Measurements from ENCODE around the gene AGPAT2. TPM values are rescaled to one million over a fixed set of nuclear protein-coding genes. Genes with fewer than 3 reads are reported as not detected.

The AGPAT2 gene
- total and polyA plus RNA-seq, 2 experiments from 2014 or later: 31.8 to 44.7 TPM

DNA sequence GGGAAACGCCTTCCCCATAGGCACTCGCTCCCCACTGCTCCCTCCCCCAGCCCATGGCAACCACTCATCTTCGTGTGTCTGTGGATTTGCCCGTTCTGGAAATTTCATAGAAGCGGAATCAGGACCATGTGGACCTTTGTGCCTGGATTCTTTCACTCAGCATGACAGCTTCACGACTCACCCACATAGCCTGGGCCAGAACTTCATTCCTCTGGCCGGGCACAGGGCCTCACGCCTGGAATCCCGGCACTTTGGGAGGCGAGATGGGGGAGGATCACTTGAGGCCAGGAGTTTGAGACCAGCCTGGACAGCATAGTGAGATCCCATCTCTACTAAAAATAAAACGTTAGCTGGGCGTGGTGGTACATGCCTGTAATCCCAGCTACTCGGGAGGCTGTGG lies 13.0 kb upstream of the AGPAT2 start:
- Histone ChIP-seq H3K4me1 (ENCODE audit: insufficient read depth) (no peaks in the 10 kb centered on the region; the same call in 1 of the 2 replicates), H2AFZ (no peak overlapping the region), H3K79me2 (replicated peaks; ENCODE audit: insufficient read depth) (no peaks in the 10 kb centered on the region), H4K20me1 (replicated peaks; ENCODE audit: insufficient read depth) (no peaks in the 10 kb centered on the region), H3K4me3 (no peak overlapping the region), H3K36me3 (ENCODE audit: insufficient read depth) (no peaks in the 10 kb centered on the region), H3K27me3 (ENCODE audit: insufficient read depth) (no peaks in the 10 kb centered on the region), H3K9me2 (ENCODE audit: insufficient read depth) (no peaks in the 10 kb centered on the region), H3K27ac (ENCODE audit: low read depth) (no peak overlapping the region), H3K4me2 (no peak overlapping the region), H3F3A (replicated peaks; ENCODE audit: low read depth) (no peaks in the 10 kb centered on the region)
- TF ChIP-seq ZNF331 (CRISPR knock-in tag; IDR thresholded peaks at IDR 0.05; ENCODE audit: low read depth): no peak
- no peak for TF ChIP-seq ZNF114 (CRISPR knock-in tag; IDR thresholded peaks at IDR 0.05)
- TF ChIP-seq JUNB (IDR thresholded peaks at IDR 0.05; ENCODE audit: unreplicated experiment): no peak
- Mint-ChIP-seq H3K4me1 (peaks cover 14% of the 10 kb centered on the region), H3K27me3 (ENCODE audit: insufficient read depth, low read depth, poor library complexity) (peaks cover 20% of the 10 kb centered on the region), H3K36me3 (ENCODE audit: low read depth) (no peaks in the 10 kb centered on the region), H3K27ac (no peak overlapping the region), H3K9me3 (no peaks in the 10 kb centered on the region), H3K4me3 (no peak overlapping the region)
- ATAC-seq (no peak), DNase-seq (ENCODE audit: low spot score) (no peak)

DNA sequence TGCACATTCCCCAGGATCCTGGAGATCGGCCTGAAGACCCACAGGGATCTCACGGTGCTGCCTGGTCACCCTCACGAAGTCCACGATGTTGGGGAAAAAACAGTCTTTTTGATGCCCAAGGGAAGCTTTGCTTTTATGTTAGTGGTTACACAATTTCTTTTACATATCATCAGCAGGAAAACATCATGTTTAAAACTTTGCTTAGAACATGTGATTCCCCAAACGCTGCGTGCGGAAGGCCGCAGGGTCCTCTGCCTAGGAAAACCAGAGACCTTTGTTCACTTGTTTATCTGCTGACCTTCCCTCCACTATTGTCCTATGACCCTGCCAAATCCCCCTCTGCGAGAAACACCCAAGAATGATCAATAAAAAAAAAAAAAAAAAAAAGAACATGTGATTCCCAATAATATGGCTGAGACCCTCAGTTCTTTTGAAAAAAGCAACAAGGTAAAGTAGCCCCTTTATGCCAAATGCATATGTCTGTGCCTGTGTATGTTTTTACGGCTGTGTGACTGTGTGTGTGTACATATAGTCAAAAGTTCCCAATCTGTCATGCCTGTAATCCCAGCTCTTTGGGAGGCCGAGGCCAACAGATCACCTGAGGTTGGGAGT lies 11.5 kb upstream of the AGPAT2 start:
- Histone ChIP-seq H4K20me1 (replicated peaks; ENCODE audit: insufficient read depth) (no peaks in the 10 kb centered on the region), H3K4me1 (ENCODE audit: insufficient read depth) (no peaks in the 10 kb centered on the region; the same call in 1 of the 2 replicates), H3F3A (replicated peaks; ENCODE audit: low read depth) (no peaks in the 10 kb centered on the region), H2AFZ (no peak overlapping the region), H3K27ac (ENCODE audit: low read depth) (no peak overlapping the region), H3K4me3 (no peak overlapping the region), H3K27me3 (ENCODE audit: insufficient read depth) (no peaks in the 10 kb centered on the region), H3K36me3 (ENCODE audit: insufficient read depth) (no peaks in the 10 kb centered on the region), H3K79me2 (replicated peaks; ENCODE audit: insufficient read depth) (no peaks in the 10 kb centered on the region), H3K9me2 (ENCODE audit: insufficient read depth) (no peaks in the 10 kb centered on the region), H3K4me2 (no peak overlapping the region)
- Mint-ChIP-seq H3K27me3 (ENCODE audit: insufficient read depth, low read depth, poor library complexity) (peaks cover 20% of the 10 kb centered on the region), H3K36me3 (ENCODE audit: low read depth) (no peaks in the 10 kb centered on the region), H3K27ac (no peak overlapping the region), H3K9me3 (no peaks in the 10 kb centered on the region), H3K4me3 (no peak overlapping the region), H3K4me1 (peaks cover 14% of the 10 kb centered on the region)
- DNase-seq (ENCODE audit: low spot score) (no peak), ATAC-seq (no peak)
- TF ChIP-seq ZNF331 (CRISPR knock-in tag; IDR thresholded peaks at IDR 0.05; ENCODE audit: low read depth) (no peak), ZNF114 (CRISPR knock-in tag; IDR thresholded peaks at IDR 0.05) (no peak), JUNB (IDR thresholded peaks at IDR 0.05; ENCODE audit: unreplicated experiment) (no peak), STAT1 (IDR thresholded peaks at IDR 0.05; ENCODE audit: unreplicated experiment) (no peak), CREB1 (CRISPR knock-in tag; IDR thresholded peaks at IDR 0.05; ENCODE audit: low read depth) (no peak), POLR2AphosphoS5 (IDR thresholded peaks at IDR 0.05; ENCODE audit: low read depth) (no peak), EZH2phosphoT487 (IDR thresholded peaks at IDR 0.05; ENCODE audit: unreplicated experiment) (no peak)
- TF ChIP-seq, protein P1, sequence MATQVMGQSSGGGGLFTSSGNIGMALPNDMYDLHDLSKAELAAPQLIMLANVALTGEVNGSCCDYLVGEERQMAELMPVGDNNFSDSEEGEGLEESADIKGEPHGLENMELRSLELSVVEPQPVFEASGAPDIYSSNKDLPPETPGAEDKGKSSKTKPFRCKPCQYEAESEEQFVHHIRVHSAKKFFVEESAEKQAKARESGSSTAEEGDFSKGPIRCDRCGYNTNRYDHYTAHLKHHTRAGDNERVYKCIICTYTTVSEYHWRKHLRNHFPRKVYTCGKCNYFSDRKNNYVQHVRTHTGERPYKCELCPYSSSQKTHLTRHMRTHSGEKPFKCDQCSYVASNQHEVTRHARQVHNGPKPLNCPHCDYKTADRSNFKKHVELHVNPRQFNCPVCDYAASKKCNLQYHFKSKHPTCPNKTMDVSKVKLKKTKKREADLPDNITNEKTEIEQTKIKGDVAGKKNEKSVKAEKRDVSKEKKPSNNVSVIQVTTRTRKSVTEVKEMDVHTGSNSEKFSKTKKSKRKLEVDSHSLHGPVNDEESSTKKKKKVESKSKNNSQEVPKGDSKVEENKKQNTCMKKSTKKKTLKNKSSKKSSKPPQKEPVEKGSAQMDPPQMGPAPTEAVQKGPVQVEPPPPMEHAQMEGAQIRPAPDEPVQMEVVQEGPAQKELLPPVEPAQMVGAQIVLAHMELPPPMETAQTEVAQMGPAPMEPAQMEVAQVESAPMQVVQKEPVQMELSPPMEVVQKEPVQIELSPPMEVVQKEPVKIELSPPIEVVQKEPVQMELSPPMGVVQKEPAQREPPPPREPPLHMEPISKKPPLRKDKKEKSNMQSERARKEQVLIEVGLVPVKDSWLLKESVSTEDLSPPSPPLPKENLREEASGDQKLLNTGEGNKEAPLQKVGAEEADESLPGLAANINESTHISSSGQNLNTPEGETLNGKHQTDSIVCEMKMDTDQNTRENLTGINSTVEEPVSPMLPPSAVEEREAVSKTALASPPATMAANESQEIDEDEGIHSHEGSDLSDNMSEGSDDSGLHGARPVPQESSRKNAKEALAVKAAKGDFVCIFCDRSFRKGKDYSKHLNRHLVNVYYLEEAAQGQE (IDR thresholded peaks at IDR 0.05; ENCODE audit: unreplicated experiment): no peak
- TF ChIP-seq, protein P2, sequence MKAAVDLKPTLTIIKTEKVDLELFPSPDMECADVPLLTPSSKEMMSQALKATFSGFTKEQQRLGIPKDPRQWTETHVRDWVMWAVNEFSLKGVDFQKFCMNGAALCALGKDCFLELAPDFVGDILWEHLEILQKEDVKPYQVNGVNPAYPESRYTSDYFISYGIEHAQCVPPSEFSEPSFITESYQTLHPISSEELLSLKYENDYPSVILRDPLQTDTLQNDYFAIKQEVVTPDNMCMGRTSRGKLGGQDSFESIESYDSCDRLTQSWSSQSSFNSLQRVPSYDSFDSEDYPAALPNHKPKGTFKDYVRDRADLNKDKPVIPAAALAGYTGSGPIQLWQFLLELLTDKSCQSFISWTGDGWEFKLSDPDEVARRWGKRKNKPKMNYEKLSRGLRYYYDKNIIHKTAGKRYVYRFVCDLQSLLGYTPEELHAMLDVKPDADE (IDR thresholded peaks at IDR 0.05): no peak
- TF ChIP-seq, protein P3, sequence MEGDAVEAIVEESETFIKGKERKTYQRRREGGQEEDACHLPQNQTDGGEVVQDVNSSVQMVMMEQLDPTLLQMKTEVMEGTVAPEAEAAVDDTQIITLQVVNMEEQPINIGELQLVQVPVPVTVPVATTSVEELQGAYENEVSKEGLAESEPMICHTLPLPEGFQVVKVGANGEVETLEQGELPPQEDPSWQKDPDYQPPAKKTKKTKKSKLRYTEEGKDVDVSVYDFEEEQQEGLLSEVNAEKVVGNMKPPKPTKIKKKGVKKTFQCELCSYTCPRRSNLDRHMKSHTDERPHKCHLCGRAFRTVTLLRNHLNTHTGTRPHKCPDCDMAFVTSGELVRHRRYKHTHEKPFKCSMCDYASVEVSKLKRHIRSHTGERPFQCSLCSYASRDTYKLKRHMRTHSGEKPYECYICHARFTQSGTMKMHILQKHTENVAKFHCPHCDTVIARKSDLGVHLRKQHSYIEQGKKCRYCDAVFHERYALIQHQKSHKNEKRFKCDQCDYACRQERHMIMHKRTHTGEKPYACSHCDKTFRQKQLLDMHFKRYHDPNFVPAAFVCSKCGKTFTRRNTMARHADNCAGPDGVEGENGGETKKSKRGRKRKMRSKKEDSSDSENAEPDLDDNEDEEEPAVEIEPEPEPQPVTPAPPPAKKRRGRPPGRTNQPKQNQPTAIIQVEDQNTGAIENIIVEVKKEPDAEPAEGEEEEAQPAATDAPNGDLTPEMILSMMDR (conservative IDR thresholded peaks at IDR 0.05; ENCODE audit: low read depth in 2 of 2): no peak
